ENCODE data around the gene USP49. TPM values are rescaled to one million over a fixed set of nuclear protein-coding genes. Genes with fewer than 3 reads are reported as not detected.

Gene USP49
- total and polyA plus RNA-seq, 9 donors: 2.7 to 6.4 (median 5.0) TPM

DNA sequence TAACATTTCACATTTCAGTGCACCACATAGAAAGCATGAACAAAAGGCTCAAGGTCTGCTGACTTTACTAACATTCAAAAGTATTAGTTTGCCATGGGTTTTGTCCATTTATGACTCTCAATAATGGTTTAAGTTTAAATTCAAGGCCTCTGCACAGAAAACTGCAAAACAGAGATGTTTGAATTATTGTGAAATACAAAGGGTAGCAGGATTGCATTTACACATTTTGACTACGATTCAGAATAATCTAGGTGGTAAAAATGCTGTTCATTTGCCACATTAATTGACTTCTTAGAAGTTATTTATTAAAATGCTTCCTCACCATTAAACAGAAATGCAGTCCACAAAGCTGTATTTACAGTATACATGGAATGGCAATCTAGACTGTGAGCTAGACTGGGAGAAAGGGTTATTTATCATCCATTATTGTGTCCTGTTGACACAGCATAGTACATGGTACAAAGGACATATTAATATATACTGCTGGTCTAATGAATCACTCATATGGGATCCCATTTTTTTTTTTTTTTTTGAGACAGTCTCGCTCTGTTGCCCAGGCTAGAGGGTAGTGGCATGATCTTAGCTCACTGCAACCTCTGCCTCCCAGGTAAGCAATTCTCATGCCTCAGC lies 18.0 kb downstream of the USP49 start:
- no peak overlapping the region for H3K27ac ChIP-seq (ENCODE audit: low read length)
- no CpG with 5 or more reads among the region's 2 CpGs for WGBS (ENCODE audit: insufficient coverage)
- H3K4me3 ChIP-seq (ENCODE audit: low read length): no peak overlapping the region
- DNase-seq: no peak
- H3K9me3 ChIP-seq (replicated peaks; ENCODE audit: control insufficient read depth, low read depth, low read length): no peaks in the 10 kb centered on the region
- H3K36me3 ChIP-seq (ENCODE audit: control insufficient read depth, insufficient read depth, low read length): no peaks in the 10 kb centered on the region
- no peaks in the 10 kb centered on the region for H3K4me1 ChIP-seq (ENCODE audit: control insufficient read depth, insufficient read depth, low read length)
- no peaks in the 10 kb centered on the region for H3K27me3 ChIP-seq (ENCODE audit: control insufficient read depth, insufficient read depth, low read length)

DNA sequence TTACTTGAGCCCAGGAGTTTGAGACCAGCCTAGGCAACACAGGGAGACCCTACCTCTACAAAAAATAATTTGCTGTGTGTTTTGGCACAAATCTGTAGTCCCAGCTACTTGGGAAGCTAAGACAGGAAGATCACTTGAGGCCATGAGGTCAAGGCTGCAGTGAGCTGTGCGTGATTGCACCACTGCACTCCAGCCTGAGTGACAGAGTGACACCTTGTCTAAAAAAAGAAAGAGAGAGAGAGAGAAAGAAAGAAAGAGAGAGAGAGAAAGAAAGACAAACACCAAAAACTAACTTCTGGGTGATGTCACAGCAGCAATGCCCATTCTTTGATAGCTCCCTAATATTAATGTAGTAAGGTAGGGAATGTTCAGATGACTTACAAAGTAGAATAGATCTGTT lies 20.4 kb downstream of the USP49 start:
- Histone ChIP-seq H3K4me1 (ENCODE audit: control insufficient read depth, insufficient read depth, low read length) (no peaks in the 10 kb centered on the region), H3K4me3 (ENCODE audit: low read length) (no peak overlapping the region), H3K36me3 (ENCODE audit: control insufficient read depth, insufficient read depth, low read length) (no peaks in the 10 kb centered on the region), H3K27me3 (ENCODE audit: control insufficient read depth, insufficient read depth, low read length) (no peaks in the 10 kb centered on the region), H3K9me3 (replicated peaks; ENCODE audit: control insufficient read depth, low read depth, low read length) (no peaks in the 10 kb centered on the region), H3K27ac (ENCODE audit: low read length) (no peak overlapping the region)
- WGBS (ENCODE audit: insufficient coverage): 40% methylated on average over 1 of the region's 1 CpG
- no peak for DNase-seq

DNA sequence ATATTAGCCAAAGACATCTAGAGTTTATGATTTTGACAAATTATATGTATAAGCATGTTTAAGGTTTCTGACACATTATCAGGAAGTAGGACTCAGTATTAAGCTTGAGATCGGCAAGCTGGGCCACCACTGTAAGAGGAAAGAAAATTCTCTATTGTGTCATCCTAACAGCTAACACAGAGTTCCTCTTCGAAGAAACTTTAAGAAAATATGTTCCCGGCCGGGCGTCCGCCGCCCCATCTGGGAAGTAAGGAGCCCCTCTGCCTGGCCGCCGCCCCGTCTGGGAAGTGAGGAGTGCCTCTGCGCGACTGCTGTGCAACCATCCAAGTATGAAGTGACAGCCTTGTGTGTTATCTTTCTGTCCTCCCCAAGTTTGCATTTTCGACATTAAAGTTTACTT lies 23.0 kb downstream of the USP49 start:
- Histone ChIP-seq H3K9me3 (replicated peaks; ENCODE audit: control insufficient read depth, low read depth, low read length) (no peaks in the 10 kb centered on the region), H3K4me1 (ENCODE audit: control insufficient read depth, insufficient read depth, low read length) (no peaks in the 10 kb centered on the region), H3K4me3 (ENCODE audit: low read length) (no peak overlapping the region), H3K27me3 (ENCODE audit: control insufficient read depth, insufficient read depth, low read length) (no peaks in the 10 kb centered on the region), H3K27ac (ENCODE audit: low read length) (no peak overlapping the region), H3K36me3 (ENCODE audit: control insufficient read depth, insufficient read depth, low read length) (no peaks in the 10 kb centered on the region)
- WGBS (ENCODE audit: insufficient coverage): no CpG with 5 or more reads among the region's 13 CpGs
- DNase-seq: no peak

DNA sequence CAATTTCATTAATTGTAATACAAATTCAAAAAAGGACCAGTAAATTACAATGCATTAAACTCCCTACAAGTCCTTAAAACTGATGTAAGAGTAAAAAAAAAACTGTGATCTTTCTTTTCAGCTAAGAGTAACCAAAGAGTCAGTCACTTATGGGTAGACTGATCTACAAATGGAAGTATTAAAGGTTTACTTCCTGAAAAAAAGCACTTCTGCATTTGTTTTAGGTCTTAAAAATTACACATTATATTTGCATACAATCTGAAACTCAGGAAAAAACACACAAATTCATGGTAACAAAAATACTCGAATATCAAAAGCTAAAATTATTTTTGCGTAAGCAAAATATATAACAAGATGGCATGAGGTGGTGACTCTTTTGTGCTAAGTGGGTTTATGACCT lies 23.5 kb downstream of the USP49 start:
- no peaks in the 10 kb centered on the region for H3K9me3 ChIP-seq (replicated peaks; ENCODE audit: control insufficient read depth, low read depth, low read length)
- H3K27ac ChIP-seq (ENCODE audit: low read length): no peak overlapping the region
- WGBS (ENCODE audit: insufficient coverage): no CpG with 5 or more reads among the region's 2 CpGs
- H3K36me3 ChIP-seq (ENCODE audit: control insufficient read depth, insufficient read depth, low read length): no peaks in the 10 kb centered on the region
- no peak for DNase-seq
- no peaks in the 10 kb centered on the region for H3K27me3 ChIP-seq (ENCODE audit: control insufficient read depth, insufficient read depth, low read length)
- H3K4me3 ChIP-seq (ENCODE audit: low read length): no peak overlapping the region
- no peaks in the 10 kb centered on the region for H3K4me1 ChIP-seq (ENCODE audit: control insufficient read depth, insufficient read depth, low read length)

DNA sequence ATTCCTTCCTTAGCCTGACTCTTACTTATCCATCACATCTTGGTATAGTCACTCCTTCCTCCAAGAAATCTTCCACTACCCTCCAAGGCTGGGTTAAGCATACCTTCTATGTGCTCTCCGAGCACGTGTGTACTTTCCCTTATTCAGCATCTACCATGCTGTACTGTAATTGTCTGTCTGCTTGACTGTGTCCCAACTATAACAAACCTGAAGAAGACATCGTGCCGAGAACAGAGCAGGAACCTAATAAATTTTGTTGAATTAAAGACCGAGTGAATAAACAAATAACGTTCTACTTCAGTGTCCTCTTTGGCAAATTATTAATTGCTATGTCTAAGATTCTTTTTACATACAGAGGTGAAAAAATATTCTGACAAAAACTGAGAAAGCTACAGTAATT lies 35.8 kb downstream of the USP49 start:
- Histone ChIP-seq H3K4me1 (ENCODE audit: control insufficient read depth, insufficient read depth, low read length) (no peaks in the 10 kb centered on the region), H3K27ac (ENCODE audit: low read length) (no peak overlapping the region), H3K27me3 (ENCODE audit: control insufficient read depth, insufficient read depth, low read length) (no peaks in the 10 kb centered on the region), H3K9me3 (replicated peaks; ENCODE audit: control insufficient read depth, low read depth, low read length) (no peaks in the 10 kb centered on the region), H3K4me3 (ENCODE audit: low read length) (no peak overlapping the region), H3K36me3 (ENCODE audit: control insufficient read depth, insufficient read depth, low read length) (no peaks in the 10 kb centered on the region)
- 100% methylated on average over 2 of the region's 6 CpGs for WGBS (ENCODE audit: insufficient coverage)
- DNase-seq: no peak

DNA sequence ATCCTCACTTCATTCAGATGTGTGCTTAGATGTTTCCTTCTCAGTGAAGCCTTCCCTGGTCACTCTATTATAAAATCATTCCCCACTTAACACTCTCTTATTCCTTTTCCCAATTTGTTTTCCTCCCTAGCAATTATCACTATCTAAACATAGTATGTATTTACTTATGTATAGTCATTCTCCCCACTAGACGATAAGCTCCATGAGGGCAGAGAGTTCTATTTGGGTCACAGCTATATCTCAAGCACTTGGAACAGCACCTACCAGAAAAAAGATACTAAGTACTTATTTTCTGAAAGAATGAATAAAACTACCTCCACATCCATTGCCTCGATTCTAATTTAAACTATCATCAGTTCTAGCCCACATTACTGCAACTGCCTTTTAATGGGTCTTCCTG lies 36.5 kb downstream of the USP49 start:
- no peak for DNase-seq
- Histone ChIP-seq H3K4me1 (ENCODE audit: control insufficient read depth, insufficient read depth, low read length) (no peaks in the 10 kb centered on the region), H3K27ac (ENCODE audit: low read length) (no peak overlapping the region), H3K9me3 (replicated peaks; ENCODE audit: control insufficient read depth, low read depth, low read length) (no peaks in the 10 kb centered on the region), H3K27me3 (ENCODE audit: control insufficient read depth, insufficient read depth, low read length) (no peaks in the 10 kb centered on the region), H3K4me3 (ENCODE audit: low read length) (no peak overlapping the region), H3K36me3 (ENCODE audit: control insufficient read depth, insufficient read depth, low read length) (no peaks in the 10 kb centered on the region)
- 89% methylated on average over 1 of the region's 2 CpGs for WGBS (ENCODE audit: insufficient coverage)

DNA sequence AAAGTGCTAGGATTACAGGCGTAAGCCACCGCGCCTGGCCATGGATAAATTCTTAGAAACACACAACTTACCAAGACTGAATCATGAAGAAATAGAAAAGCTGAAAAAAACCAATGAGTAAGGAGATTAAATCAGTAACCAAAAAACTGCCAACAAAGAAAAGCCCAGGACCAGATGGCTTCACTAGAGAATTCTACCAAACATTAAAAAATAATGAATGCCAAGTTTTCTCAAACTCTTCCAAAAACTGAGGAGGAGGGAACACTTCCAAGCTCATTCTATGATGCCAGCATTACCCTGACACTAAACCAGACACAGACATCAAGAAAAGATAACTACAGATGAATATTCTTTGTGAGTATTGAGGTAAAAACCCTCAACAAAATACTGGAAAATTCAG lies 44.3 kb downstream of the USP49 start:
- no peak overlapping the region for H3K4me3 ChIP-seq (ENCODE audit: low read length)
- no peak for DNase-seq
- H3K27me3 ChIP-seq (ENCODE audit: control insufficient read depth, insufficient read depth, low read length): no peaks in the 10 kb centered on the region
- H3K36me3 ChIP-seq (ENCODE audit: control insufficient read depth, insufficient read depth, low read length): no peaks in the 10 kb centered on the region
- H3K4me1 ChIP-seq (ENCODE audit: control insufficient read depth, insufficient read depth, low read length): no peaks in the 10 kb centered on the region
- no peak overlapping the region for H3K27ac ChIP-seq (ENCODE audit: low read length)
- WGBS (ENCODE audit: insufficient coverage): no CpG with 5 or more reads among the region's 3 CpGs
- no peaks in the 10 kb centered on the region for H3K9me3 ChIP-seq (replicated peaks; ENCODE audit: control insufficient read depth, low read depth, low read length)

DNA sequence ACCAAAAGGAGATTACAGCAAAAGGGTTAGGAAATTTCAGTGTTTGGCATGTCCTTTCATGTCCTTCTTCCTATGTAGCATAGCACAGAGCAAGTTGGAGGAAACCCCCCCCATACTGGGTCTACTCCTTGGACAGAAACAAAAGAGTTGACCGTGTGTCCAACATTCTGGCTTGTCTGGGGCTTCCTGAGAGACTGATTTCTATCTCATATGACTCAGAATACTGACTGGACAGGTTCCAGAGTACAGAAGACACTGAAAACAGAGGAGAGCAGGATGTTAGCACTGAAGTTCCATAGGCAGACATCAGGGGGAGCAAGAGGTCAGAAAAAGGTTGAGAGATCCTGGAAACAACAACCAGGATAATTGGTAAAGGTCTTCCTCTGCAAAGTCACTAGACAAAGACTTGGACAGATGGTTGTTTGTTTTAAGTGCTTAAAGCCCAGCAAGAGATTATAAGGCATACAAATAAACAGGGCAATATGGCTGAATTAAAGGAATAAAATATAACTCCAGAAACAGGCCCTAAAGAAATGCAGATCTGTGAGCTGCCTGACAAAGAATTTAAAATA lies 48.4 kb downstream of the USP49 start:
- H3K27ac ChIP-seq (ENCODE audit: low read length): no peak overlapping the region
- peak; percentile 85 for DNase-seq
- H3K4me3 ChIP-seq (ENCODE audit: low read length): no peak overlapping the region
- H3K4me1 ChIP-seq (ENCODE audit: control insufficient read depth, insufficient read depth, low read length): no peaks in the 10 kb centered on the region
- H3K27me3 ChIP-seq (ENCODE audit: control insufficient read depth, insufficient read depth, low read length): no peaks in the 10 kb centered on the region
- WGBS (ENCODE audit: insufficient coverage): no CpG with 5 or more reads among the region's 1 CpG
- no peaks in the 10 kb centered on the region for H3K36me3 ChIP-seq (ENCODE audit: control insufficient read depth, insufficient read depth, low read length)
- H3K9me3 ChIP-seq (replicated peaks; ENCODE audit: control insufficient read depth, low read depth, low read length): no peaks in the 10 kb centered on the region

DNA sequence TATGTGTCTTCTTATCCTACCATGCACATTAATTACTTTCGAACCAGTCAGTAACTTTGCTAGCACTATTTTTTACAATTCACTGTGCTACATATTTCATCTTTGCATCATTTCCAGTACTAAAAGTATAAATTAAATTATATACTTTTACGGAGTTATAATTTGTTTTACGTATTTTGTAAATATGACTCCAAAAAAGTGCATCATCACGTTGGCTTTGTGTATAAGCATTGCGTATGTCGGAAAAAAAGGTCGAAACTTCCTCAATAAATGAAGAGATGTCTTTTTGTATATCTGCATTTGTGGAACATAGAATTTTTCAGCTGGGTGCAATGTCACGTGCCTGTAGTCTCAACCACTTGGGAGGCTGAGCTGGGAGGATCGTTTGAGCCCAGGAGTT lies 52.0 kb downstream of the USP49 start:
- DNase-seq: no peak
- H3K4me1 ChIP-seq (ENCODE audit: control insufficient read depth, insufficient read depth, low read length): no peaks in the 10 kb centered on the region
- 92% methylated on average over 6 of the region's 9 CpGs for WGBS (ENCODE audit: insufficient coverage)
- no peaks in the 10 kb centered on the region for H3K9me3 ChIP-seq (replicated peaks; ENCODE audit: control insufficient read depth, low read depth, low read length)
- no peaks in the 10 kb centered on the region for H3K27me3 ChIP-seq (ENCODE audit: control insufficient read depth, insufficient read depth, low read length)
- H3K27ac ChIP-seq (ENCODE audit: low read length): no peak overlapping the region
- no peaks in the 10 kb centered on the region for H3K36me3 ChIP-seq (ENCODE audit: control insufficient read depth, insufficient read depth, low read length)
- no peak overlapping the region for H3K4me3 ChIP-seq (ENCODE audit: low read length)

DNA sequence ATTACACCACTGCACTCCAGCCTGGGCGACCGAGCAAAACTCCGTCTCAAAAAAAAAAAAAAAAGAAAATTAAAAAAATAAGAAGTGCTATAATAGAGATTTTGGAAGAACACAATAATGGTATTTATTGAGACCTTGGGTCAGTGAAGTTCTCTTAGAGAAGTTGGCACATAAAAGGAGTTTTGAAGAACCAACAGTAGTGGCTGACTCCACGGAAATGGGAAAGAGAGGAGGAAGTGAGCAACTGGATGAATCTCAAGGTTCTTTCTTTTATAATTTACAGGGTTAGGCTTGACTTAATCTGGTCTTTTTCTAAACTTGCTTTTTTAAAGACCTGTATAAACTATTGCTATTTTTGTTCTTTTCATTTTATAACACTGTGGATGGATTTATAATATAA lies 54.8 kb downstream of the USP49 start:
- H3K4me1 ChIP-seq (ENCODE audit: control insufficient read depth, insufficient read depth, low read length): no peaks in the 10 kb centered on the region
- H3K9me3 ChIP-seq (replicated peaks; ENCODE audit: control insufficient read depth, low read depth, low read length): no peaks in the 10 kb centered on the region
- H3K27ac ChIP-seq (ENCODE audit: low read length): no peak overlapping the region
- peak; percentile 12 for DNase-seq
- WGBS (ENCODE audit: insufficient coverage): no CpG with 5 or more reads among the region's 4 CpGs
- H3K36me3 ChIP-seq (ENCODE audit: control insufficient read depth, insufficient read depth, low read length): no peaks in the 10 kb centered on the region
- no peaks in the 10 kb centered on the region for H3K27me3 ChIP-seq (ENCODE audit: control insufficient read depth, insufficient read depth, low read length)
- H3K4me3 ChIP-seq (ENCODE audit: low read length): no peak overlapping the region

DNA sequence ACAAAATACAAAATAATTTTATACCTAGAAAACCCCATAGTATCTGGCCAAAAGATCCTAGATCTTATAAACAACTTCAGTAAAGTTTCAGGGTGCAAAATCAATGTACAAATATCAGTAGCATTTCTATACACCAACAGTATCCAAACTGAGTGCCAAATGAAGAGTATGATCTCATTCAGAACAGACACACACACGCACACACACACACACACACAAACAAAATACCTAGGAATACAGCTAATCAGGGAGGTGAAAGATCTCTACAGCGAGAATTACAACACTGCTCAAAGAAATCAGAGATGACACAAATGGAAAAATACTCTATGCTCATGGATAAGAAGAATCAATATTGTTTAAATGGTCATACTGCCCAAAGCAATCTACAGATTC lies 58.5 kb downstream of the USP49 start:
- no peak overlapping the region for H3K4me3 ChIP-seq (ENCODE audit: low read length)
- WGBS (ENCODE audit: insufficient coverage): no CpG with 5 or more reads among the region's 2 CpGs
- H3K4me1 ChIP-seq (ENCODE audit: control insufficient read depth, insufficient read depth, low read length): no peaks in the 10 kb centered on the region
- no peak for DNase-seq
- no peaks in the 10 kb centered on the region for H3K27me3 ChIP-seq (ENCODE audit: control insufficient read depth, insufficient read depth, low read length)
- H3K27ac ChIP-seq (ENCODE audit: low read length): no peak overlapping the region
- no peaks in the 10 kb centered on the region for H3K9me3 ChIP-seq (replicated peaks; ENCODE audit: control insufficient read depth, low read depth, low read length)
- no peaks in the 10 kb centered on the region for H3K36me3 ChIP-seq (ENCODE audit: control insufficient read depth, insufficient read depth, low read length)
